C4-2B (cell line): ENCODE data around the gene TRERF1.

Experiments used
- CTCF ChIP-seq: fragments of 450-650 bp; conservative IDR thresholded peaks from 2 replicates; pipeline ENCODE4 v1.5.1; 2017; ENCODE audit warnings: mild to moderate bottlenecking
- ZFX ChIP-seq: fragments of 450-650 bp; IDR thresholded peaks from 2 replicates; pipeline ENCODE4 v1.6.1; 2017

GRCh38 chr6:42230345-42231321 is 221.1 kb downstream of the TRERF1 start:
- TF ChIP-seq CTCF (no peak; the same call in 1 of the 2 replicates), ZFX (no peak)
